BJ (cell line): ENCODE measurements around the gene TMOD1. TPM values are rescaled to one million over a fixed set of nuclear protein-coding genes. Genes with fewer than 3 reads are reported as not detected.

Experiments used
- CTCF ChIA-PET: fragments of 350-600 bp; formaldehyde crosslinking; extraction: SDS; loops from one replicate; lab custom pipeline; 2021; ENCODE audit warnings: antibody characterized with exemption, inconsistent platforms; lab: Yijun Ruan, JAX
- POLR2A ChIA-PET: fragments of 300-600 bp; sonication (Branson Sonifier 250); formaldehyde crosslinking; extraction: SDS; loops from one replicate; lab custom pipeline; 2021; ENCODE audit warnings: antibody characterized with exemption; lab: Charles Lee
- DNase-seq: peaks from one replicate; pipeline ENCODE4 v3.0.0-alpha.2; 2011; ENCODE audit warnings: low read depth
- H3K27me3 ChIP-seq: 2 replicates; pipeline ENCODE4 v1.6.0; 2011; ENCODE audit warnings: low read length; ENCODE audit not compliant: control insufficient read depth, insufficient read depth
- H3K36me3 ChIP-seq: 2 replicates; pipeline ENCODE4 v1.5.1; 2011; ENCODE audit warnings: low read length; ENCODE audit not compliant: control insufficient read depth, insufficient read depth
- H3K4me3 ChIP-seq: 2 replicates; pipeline ENCODE4 v1.5.1; 2011; ENCODE audit warnings: low read depth, mild to moderate bottlenecking, control low read depth, low read length
- CTCF ChIP-seq: IDR thresholded peaks from 2 replicates; pipeline ENCODE4 v1.5.1; 2011; ENCODE audit warnings: low read depth, mild to moderate bottlenecking, control low read depth, inconsistent platforms, low read length, moderate library complexity; ENCODE audit not compliant: insufficient read depth
- polyA plus RNA-seq: library from polyadenylated mRNA; depleted of rRNA; stranded (reverse); fragments of >200 nt; gene quantifications from 2 replicates; pipeline ENCODE4 v1.2.3, GENCODE V29; 2011

Gene TMOD1
- polyA plus RNA-seq, 1 experiment, result 0.06 TPM

DNA sequence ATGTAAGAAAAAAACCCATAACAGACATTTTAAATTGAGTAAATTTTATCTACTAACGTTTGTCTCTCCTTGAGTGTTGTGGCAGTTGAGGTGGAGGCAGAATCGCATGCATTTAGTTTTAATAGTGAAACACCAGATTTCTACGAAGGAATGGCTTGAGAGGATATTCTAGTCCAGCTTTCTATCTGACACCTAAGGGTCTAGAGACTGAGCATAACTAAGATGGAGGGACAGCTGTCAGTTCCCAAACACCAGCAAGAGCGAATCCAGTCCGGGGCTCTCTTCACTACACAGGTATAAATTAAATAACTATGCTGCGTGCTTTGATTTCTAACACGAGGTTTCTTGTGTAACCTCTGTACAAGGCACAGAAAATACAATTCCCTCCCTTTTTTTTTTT lies 133.6 kb downstream of the TMOD1 start:
- no peaks in the 10 kb centered on the region for H3K27me3 ChIP-seq
- TF ChIP-seq CTCF, result no peak
- no peaks in the 10 kb centered on the region for H3K36me3 ChIP-seq
- ChIA-PET CTCF (no interaction called here), POLR2A (no interaction called here)
- no peak for DNase-seq
- peak overlapping the region; percentile 88 for H3K4me3 ChIP-seq

DNA sequence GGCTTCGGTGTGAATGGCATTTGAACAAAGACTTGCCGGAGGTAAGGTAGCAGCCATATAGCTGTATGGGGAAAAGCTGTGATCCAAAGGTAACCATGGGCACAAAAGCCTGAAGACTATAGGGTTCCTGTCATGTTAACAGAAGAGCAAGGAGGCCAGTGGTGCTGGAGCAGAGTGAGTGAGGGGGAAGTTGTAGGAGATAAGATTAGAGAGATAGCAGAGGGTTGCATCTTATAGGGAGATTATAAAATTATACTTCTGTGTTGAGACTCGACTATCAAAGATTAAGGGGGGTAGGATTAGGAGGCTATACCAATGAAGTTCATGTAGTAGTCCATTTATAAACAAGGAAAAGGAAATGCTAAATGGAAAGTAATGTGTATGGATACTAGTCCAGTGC lies 135.4 kb downstream of the TMOD1 start:
- TF ChIP-seq CTCF, result no peak
- CTCF ChIA-PET, result interaction anchor here (1.2 to 1.3 kb wide), 2 partner anchors 12 to 21 kb away, joined by 3 to 4 read pairs; no protein-coding TSS in a partner anchor
- Histone ChIP-seq H3K27me3 (no peaks in the 10 kb centered on the region), H3K4me3 (no peak overlapping the region), H3K36me3 (no peaks in the 10 kb centered on the region)
- POLR2A ChIA-PET, result no interaction called here
- DNase-seq, result no peak

DNA sequence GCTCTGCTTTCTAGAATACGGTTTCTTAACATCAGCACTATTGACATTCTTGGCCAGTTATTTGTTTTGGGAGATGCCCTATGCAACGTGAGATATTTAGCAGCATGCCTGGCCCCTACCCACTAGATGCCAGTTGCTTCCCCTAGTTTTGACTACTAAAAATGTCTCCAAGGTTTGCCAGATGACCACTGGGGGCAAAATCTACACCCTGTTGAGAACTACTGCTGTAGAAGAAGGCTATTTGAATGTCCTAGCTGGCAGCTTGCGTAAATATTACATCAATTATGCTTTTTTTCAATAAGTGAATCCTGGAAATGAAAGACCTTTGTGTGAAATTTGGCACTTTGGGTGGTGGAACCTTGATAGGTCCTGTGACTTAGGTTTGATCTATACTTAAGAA lies 137.2 kb downstream of the TMOD1 start:
- H3K36me3 ChIP-seq, result no peaks in the 10 kb centered on the region
- ChIA-PET POLR2A (no interaction called here), CTCF (interaction anchor here (2.1 kb wide), 1 partner anchor 22 kb away, joined by 9 read pairs; no protein-coding TSS in a partner anchor)
- no peaks in the 10 kb centered on the region for H3K27me3 ChIP-seq
- no peak for DNase-seq
- no peak overlapping the region for H3K4me3 ChIP-seq
- TF ChIP-seq CTCF, result 0 out of 2 replicates have a peak, but pooled peaks have one; percentile 20

- Histone ChIP-seq H3K4me3 (no peak overlapping the region), H3K36me3 (peaks cover 2% of the 10 kb centered on the region), H3K27me3 (no peaks in the 10 kb centered on the region)
- CTCF ChIA-PET, result interaction anchor here (0.6 to 2.1 kb wide), 4 partner anchors 20 to 228 kb away, joined by 3 to 9 read pairs (median 3); no protein-coding TSS in a partner anchor
- no peak for DNase-seq
- POLR2A ChIA-PET, result interaction anchor here (0.6 kb wide), 1 partner anchor 76 kb away, joined by 3 read pairs; no protein-coding TSS in a partner anchor
- no peak for TF ChIP-seq CTCF
These were observed 138.9 kb downstream of the TMOD1 start for GRCh38 chr9:97640325-97640724.

DNA sequence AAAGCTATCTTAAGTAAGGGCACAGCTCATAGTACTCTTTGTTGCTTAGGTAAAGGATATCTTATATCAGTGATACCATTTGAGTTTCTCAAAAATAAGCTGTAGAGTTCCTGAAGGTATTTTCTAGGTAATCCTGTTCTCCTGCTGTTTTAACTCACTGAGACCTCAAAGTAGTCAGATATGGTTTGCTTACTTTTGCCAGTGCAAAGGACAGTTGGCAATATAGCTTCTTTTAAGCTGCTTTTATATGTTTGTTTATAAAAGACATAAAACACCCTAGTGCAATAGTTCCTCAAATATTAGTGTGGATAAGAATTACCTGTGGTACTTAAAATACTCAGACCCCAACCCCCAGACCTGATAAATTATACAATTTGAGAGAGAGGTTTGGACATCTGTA lies 144.3 kb downstream of the TMOD1 start:
- no peak for TF ChIP-seq CTCF
- Histone ChIP-seq H3K27me3 (no peaks in the 10 kb centered on the region), H3K4me3 (no peak overlapping the region), H3K36me3 (peaks cover 5% of the 10 kb centered on the region)
- POLR2A ChIA-PET, result no interaction called here
- CTCF ChIA-PET, result interaction anchor here (1.3 kb wide), 1 partner anchor 11 kb away, joined by 3 read pairs; no protein-coding TSS in a partner anchor
- DNase-seq, result no peak
